T-helper 2 cell treated with Interferon-gamma antibody and Interleukin-4, amounts not matched to agents 100 ng/mL and 5 ng/mL, for 36 hours (primary cell): ENCODE measurements around the gene LY86. TPM values are rescaled to one million over a fixed set of nuclear protein-coding genes. Genes with fewer than 3 reads are reported as not detected.

Experiments
- intact Hi-C: fragments of 100-400 bp; cut with micrococcal nuclease; formaldehyde crosslinking; loops from one replicate; pipeline ENCODE4 v1.15.1; 2023
- total RNA-seq: library from RNA; stranded (reverse); gene quantifications from 2 replicates; pipeline ENCODE4 v1.2.3, GENCODE V29; 2022

LY86 gene
- total RNA-seq, 1 donor from 2014 or later, result 4.6 TPM

GRCh38 chr6:6569811-6570164, 18.7 kb upstream of the LY86 start:
- intact Hi-C loops, result no loop called here

DNA sequence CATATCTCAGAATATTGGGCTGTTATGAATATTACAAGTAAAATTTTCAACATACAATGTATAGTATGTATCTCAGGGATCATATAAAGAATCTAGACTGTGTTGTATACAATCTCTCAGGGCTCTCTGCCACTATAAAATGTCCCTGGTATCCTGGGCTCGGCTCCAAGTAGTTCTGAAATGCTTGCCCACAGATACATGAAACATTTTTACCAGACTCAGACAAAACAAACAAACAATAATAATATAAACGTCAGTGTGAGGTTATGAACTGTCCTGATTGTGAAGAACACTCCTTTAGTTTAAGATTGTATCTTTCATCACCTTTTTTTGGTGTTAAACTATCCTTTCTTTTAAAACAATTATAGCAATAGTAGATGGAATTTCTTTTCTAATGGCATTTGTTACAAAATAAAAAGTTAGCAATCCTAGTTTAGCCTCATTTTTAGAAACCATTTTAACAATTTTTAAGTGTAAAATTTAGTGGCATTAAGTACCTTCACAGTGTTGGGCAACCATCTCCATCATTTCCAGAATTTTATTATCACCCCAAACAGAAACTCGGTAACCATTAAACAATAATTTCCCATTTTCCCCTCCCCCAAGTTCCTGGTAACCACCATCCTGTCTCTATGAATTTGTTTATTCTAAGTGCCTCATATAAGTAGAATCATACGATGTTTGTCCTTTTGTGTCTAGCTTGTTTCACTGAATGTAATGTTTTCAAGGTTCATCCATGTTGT, 17.4 kb upstream of the LY86 start:
- intact Hi-C loops, result no loop called here

DNA sequence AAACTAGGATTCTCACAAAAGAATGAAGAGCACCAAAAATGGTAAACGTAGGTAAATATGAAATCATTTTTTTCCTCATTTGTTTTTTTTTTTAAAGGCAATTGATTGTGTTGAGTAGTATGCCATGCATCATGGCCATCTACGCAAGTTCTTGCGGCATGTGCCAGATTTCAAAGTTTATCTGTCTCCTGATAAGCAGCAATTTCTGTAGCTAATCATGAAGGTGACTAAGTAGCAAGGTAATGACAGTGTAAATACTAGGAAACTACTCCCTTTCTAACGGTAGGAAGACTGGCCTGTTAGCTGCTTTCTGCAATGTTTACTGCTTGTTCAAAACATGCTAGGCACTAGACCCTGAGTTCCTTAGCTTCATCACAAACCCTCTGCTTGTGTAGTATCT, 13.4 kb upstream of the LY86 start:
- intact Hi-C loops, result no loop called here

DNA sequence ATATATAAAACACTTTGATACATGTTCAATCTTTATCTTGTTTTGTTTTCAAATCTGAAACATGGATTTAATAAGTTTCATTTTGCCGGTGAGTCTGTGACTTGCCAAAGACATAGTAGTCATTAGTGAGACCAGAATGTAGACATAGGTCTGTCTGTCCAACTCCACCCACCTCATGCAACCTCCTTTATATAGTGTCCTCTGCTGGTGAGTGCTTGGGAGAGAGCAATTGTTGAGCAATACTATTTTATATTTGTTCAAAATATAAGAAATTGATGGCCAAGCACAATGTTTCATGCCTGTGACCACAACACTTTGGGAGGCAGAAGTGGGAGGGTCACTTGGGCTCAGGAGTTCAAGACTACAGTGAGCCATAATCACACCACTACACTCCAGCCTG, 10.8 kb upstream of the LY86 start:
- intact Hi-C loops, result no loop called here

GRCh38 chr6:6579281-6579680, 9.2 kb upstream of the LY86 start:
- intact Hi-C loops, result no loop called here

- intact Hi-C loops, result no loop called here
These were observed 8.2 kb upstream of the LY86 start for GRCh38 chr6:6580225-6580856.

DNA sequence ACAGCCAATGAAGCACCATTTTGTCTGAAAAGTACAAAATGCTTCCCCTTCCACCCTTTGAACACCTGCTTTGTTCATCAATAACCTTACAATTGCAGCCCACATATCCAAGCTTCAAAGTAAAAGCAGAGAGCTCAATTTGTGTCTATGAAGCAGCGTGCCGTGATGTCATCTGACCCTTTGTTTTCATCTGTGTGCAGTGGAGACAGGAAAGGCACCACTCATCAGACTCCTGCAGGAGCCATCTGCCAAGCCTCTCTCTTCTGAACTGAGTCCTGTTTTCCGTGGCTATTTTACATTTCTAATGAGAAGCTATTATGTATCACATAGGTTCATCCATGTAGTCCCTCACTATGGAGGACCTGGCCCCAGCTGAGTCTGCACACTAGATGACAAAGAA, 7.5 kb upstream of the LY86 start:
- intact Hi-C loops, result no loop called here

GRCh38 chr6:6582131-6582530, 6.4 kb upstream of the LY86 start:
- intact Hi-C loops, result no loop called here

DNA sequence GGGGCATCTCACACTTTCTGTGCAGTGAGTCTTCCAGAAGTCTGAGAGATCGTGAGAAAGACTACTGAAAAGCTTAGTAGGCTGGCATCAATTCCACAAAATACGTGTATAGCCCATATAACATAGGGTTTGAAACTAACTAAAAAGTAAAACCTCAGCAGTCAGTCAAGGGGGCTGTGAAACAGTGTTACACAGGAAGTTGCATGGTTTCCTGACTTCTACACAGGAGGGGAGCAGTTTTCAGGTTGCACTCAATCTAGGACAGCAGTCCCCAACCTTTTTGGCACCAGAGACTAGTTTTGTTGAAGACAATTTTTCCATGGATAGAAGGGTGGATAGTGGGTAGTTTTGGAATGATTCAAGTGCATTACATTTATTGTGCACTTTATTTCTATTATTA, 4.7 kb upstream of the LY86 start:
- intact Hi-C loops, result no loop called here

DNA sequence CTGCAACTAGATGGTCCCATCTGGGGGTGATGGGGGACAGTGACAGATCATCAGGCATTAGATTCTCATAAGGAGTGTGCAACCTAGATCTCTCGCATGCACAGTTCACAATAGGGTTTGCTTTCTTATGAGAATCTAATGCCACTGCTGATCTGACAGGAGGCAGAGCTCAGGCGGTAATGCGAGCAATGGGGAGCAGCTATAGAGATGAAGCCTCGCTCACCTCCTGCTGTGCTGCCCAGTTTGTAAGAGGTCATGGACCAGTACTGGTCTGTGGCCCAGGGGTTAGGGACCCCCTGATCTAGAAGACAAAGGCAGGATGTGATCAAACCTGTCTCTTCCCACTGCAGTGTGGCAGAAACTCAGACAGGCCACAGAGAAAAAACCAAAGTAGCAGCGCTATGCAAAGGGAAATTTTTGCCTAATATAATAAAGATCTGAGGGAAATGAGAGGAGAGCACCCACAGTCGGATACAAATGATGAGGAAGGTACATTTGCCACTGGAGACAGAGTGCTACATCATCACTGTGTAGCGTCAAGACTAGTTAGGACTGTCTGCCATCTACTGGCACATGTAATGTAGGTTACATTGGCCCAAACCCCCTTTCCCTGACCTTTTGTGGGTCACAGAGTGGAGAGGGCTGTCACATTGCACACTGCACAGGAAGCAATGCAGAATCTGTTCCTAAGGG, 4.1 kb upstream of the LY86 start:
- intact Hi-C loops, result no loop called here

DNA sequence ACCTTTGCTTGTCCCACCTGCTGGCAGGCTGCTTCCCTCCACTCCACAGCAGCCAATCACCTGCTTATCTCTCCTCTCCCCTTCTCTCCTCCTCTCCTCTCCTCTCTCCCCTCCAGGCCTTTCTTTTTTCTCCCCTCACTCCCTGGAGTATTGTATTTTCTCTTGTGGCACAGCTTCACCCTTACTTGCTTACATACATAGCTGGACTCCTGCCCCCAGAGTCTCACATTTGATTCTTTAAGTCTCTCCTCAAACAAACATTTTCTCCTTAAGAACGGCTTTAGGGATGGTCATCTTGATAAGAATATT, 3.6 kb upstream of the LY86 start:
- intact Hi-C loops, result no loop called here

DNA sequence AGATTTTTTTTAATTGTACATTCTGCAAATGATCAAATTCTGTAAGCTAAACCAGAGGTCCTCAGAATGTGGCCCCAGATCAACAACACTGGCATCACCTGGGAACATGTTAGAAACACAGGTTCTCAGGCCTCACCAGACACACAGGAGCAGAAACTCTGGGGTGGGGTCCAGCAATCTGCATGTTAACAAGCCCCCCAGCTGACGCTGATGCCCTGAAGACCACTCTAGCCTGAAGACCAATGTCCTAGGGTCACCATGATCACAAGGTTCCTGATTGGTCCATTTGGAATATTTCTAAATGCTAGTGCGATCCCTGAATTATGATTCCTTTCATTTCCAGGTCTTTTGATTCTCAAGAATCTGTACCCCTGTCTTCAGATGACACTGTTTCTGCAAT, 2.4 kb upstream of the LY86 start:
- intact Hi-C loops, result no loop called here

- intact Hi-C loops, result no loop called here
These were observed 1.6 kb upstream of the LY86 start for GRCh38 chr6:6586671-6587526.

DNA sequence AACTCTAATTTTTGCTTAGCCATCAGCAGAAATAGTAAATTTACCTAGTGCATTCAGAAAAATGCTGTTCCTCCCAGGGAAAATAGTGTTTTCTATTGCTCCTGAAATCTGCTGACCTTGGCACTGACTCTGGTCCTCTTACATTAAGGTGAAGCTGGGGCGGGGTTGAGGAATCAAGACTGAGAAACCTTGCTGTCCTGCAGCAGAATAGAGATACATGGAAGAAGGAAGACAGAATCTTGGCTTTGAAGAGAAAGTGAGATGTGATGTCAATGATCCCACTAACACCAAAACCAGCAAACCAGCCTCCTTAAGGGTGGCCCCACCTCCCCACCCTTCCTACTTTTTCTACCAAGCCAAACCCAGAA, 840 bp upstream of the LY86 start:
- intact Hi-C loops, result loop anchor here (2.0 kb wide), 2 partner anchors 27 to 67 kb away; no protein-coding TSS in a partner anchor

- intact Hi-C loops, result loop anchor here (2.0 kb wide), 2 partner anchors 26 to 66 kb away; no protein-coding TSS in a partner anchor
These were observed 597 bp downstream of the LY86 start for GRCh38 chr6:6588924-6589709.

DNA sequence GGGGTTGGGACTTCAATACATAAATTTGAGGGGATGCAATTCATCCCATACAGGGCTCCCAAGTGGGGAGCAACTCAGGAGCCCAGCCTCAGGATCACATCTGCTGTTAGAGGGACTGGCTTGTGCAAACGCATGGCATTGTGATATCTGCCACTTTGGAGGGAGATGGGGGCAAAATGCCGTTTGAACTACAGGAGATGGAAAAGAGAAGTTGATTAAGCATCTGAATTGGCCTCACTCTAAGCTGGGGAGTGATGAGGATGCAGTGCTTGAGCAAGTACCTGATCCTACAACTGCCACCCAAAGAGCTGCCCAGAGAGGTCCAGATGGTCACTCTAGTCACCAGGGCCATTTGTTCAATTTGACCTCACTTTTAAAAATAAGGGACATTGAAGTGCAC, 2.0 kb downstream of the LY86 start:
- intact Hi-C loops, result no loop called here

GRCh38 chr6:6591778-6592465, 3.4 kb downstream of the LY86 start:
- intact Hi-C loops, result no loop called here

- intact Hi-C loops, result no loop called here
These were observed 4.4 kb downstream of the LY86 start for GRCh38 chr6:6592826-6593475.

GRCh38 chr6:6593867-6594468, 5.4 kb downstream of the LY86 start:
- intact Hi-C loops, result no loop called here

- intact Hi-C loops, result no loop called here
These were observed 6.5 kb downstream of the LY86 start for GRCh38 chr6:6595025-6595424.
